Activated naive CD4-positive, alpha-beta T cell treated with anti-CD3 and anti-CD28 coated beads for 36 hours (primary cell): ENCODE data around the gene GPS1. TPM values are rescaled to one million over a fixed set of nuclear protein-coding genes. Genes with fewer than 3 reads are reported as not detected.

ENCODE experiments used
- CTCF ChIA-PET: fragments of 350-600 bp; sonication (Branson Sonifier 250); formaldehyde crosslinking; loops from one replicate; lab custom pipeline; 2021; ENCODE audit warnings: antibody characterized with exemption; lab: Charles Lee
- DNase-seq: peaks from one replicate; pipeline ENCODE4 v3.0.0-alpha.2; 2020
- H3K27ac Mint-ChIP-seq: one replicate; pipeline ENCODE4 v1.8.0; 2021; ENCODE audit warnings: mild to moderate bottlenecking, mixed read lengths
- H3K27me3 Mint-ChIP-seq: one replicate; pipeline ENCODE4 v1.8.0; 2021; ENCODE audit warnings: low read depth, mixed read lengths
- H3K36me3 Mint-ChIP-seq: one replicate; pipeline ENCODE4 v1.8.0; 2021; ENCODE audit warnings: low read depth, mixed read lengths
- H3K4me1 Mint-ChIP-seq: one replicate; pipeline ENCODE4 v1.8.0; 2021; ENCODE audit warnings: low read depth, mixed read lengths
- H3K4me3 Mint-ChIP-seq: one replicate; pipeline ENCODE4 v1.8.0; 2021; ENCODE audit warnings: mild to moderate bottlenecking, moderate library complexity, mixed read lengths
- H3K9me3 Mint-ChIP-seq: one replicate; pipeline ENCODE4 v1.8.0; 2021; ENCODE audit warnings: mixed read lengths
- intact Hi-C: fragments of 100-400 bp; cut with micrococcal nuclease; formaldehyde crosslinking; loops from one replicate; pipeline ENCODE4 v1.15.1; 2023
- total RNA-seq, 2 experiments: library from RNA; stranded (reverse); gene quantifications; one replicate each; pipeline ENCODE4 v1.2.3, GENCODE V29; 2021

Gene GPS1
- total RNA-seq, 2 experiments from 2014 or later, result 91.0 to 91.3 TPM

DNA sequence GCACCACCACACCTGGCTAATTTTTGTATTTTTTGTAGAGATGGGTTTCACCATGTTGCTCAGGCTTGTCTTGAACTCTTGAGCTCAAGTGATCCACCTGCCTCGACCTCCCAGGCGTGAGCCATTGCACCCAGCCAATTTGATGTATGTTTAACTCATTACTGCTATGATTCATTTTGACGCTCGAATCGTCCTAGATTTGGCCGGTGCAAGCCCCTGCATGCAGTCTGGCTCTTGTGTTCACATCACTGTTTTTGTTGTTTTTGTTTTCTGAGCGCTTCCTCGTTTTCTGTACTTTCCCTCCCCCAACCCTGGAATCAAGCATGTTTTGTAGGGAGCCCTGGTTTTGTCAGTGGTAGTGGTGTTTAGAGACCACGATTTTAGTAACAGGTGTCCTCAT lies 21.7 kb downstream of the GPS1 start:
- DNase-seq, result no peak
- intact Hi-C loops, result no loop called here

DNA sequence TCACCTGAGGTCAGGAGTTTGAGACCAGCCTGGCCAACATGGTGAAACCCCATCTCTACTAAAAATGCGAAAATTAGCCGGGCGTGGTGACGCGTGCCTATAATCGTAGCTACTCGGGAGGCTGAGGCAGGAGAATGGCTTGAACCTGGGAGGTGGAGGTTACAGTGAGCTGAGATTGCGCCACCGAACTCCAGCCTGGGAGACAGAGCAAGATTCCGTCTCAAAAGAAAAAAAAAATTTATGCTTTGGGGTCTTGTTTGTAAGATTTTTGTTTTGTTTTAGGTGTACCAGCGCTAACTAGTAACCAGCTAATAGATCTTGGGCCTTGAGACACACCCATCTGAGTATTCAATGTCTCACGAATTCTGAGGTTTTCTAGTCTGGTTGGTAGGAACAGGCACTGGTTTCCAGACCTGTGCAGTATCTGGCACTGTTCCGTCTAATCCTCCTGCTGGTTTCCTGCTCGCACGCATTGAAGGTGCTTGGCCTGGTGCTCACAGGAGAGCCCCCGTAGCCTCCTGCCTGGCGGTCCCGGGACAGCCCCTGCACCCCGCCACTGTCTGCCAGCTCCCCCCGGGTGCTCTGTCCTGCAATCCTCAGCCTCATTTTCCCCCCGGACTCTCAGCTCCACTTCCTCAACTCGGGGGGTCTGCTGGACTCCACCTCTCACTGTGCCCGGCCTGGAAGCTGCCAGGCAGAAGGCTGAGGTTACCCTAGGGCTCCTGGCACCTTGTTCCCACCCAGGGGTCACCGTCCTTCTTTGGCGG lies 24.5 kb downstream of the GPS1 start:
- H3K27me3 Mint-ChIP-seq, result no peaks in the 10 kb centered on the region
- CTCF ChIA-PET, result no interaction called here

More for the DNA sequence above, 21.7 kb downstream of the GPS1 start:
- CTCF ChIA-PET, result interaction anchor here (0.7 to 1.0 kb wide), 2 partner anchors 8 to 53 kb away, joined by 3 to 4 read pairs; partner anchors contain the start of gene DUS1L
- no peak overlapping the region for H3K27ac Mint-ChIP-seq
- H3K9me3 Mint-ChIP-seq, result no peaks in the 10 kb centered on the region
- no peaks in the 10 kb centered on the region for H3K27me3 Mint-ChIP-seq
- peaks cover 2% of the 10 kb centered on the region for H3K36me3 Mint-ChIP-seq
- H3K4me3 Mint-ChIP-seq, result no peak overlapping the region
- no peaks in the 10 kb centered on the region for H3K4me1 Mint-ChIP-seq

DNA sequence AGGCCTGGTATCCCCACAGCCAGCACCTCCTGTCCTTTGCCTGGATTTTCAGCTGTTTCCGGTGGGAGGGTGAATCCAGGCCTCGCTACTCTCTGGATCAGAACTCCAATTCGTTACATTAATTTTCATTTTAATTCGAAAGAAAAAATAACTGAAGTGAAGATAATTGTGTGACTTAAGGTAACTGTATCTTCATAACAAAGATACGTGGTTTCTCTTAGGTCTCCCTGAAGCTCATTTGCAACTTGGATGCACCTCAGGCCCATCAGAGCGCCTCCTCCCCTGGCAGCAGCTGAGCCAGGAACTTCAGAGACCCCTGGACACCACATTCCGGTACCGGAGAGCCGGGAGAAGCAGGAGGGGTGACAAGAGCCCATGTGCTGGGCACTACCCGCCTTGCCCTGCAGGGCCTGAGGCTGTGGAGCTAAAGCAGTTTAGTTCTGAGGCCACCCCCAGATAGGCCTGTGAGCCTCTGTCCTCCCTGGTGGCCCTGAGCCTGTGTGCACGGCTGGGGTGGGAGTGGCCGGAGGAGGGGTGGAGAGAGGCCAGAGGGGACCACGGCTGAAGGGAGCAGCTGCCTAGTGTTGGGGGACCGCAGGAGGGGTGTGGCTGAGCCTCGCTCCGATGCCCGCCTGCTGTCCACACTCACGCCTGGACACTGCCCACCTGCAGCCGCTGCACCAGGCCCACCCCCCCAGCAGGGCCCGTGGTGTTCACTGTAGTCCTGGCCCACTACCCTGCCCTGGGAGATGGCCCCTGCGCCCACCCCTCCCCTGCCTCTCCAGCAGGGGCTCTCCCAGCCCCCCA lies 25.3 kb downstream of the GPS1 start:
- Mint-ChIP-seq H3K27me3 (no peaks in the 10 kb centered on the region), H3K27ac (no peak overlapping the region), H3K4me3 (no peak overlapping the region), H3K9me3 (no peaks in the 10 kb centered on the region), H3K36me3 (peaks cover 15% of the 10 kb centered on the region), H3K4me1 (no peaks in the 10 kb centered on the region)
- no peak for DNase-seq
- intact Hi-C loops, result no loop called here
- CTCF ChIA-PET, result no interaction called here

More for the DNA sequence above, 24.5 kb downstream of the GPS1 start:
- DNase-seq, result no peak
- intact Hi-C loops, result no loop called here
- H3K4me1 Mint-ChIP-seq, result no peaks in the 10 kb centered on the region
- no peaks in the 10 kb centered on the region for H3K9me3 Mint-ChIP-seq
- peaks cover 13% of the 10 kb centered on the region for H3K36me3 Mint-ChIP-seq
- H3K4me3 Mint-ChIP-seq, result no peak overlapping the region
- no peak overlapping the region for H3K27ac Mint-ChIP-seq

DNA sequence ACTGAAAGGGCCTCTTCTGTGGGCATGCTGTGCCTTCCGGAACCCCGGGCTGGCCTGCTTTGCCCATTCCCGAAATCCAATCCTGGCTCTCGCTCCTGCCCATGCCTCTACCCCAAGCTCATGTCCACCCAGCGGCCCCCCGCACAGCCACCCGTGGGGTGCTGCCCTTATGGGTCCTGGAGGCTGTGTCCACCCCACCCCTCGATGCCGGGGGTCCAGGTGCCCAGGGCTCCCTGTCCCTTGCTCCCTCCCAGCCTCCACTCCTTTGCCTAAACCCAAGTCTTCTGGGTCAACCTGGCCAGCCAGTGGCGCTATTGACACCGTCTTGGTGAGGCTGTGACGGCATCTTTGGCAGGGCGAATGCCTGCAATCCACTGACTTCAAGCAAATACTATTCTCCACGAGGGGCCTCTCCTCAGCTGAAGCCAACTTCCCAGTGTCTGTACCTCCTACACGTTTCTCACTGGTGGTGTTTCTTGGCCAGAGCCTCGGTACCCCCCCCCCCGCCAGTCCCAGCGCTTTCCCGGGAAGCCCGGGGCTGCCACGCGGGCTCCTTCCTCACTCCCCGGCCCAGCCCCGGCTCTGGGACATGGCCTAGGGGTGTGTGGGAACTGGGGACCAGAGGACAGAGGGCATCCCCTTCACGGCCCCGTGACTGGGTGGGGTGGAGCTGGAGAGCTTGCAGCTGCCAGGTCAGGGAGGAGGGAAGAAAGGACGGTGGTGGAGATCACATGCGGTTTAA lies 26.1 kb downstream of the GPS1 start:
- intact Hi-C loops, result no loop called here
- no peak for DNase-seq
- Mint-ChIP-seq H3K27me3 (no peaks in the 10 kb centered on the region), H3K4me1 (no peaks in the 10 kb centered on the region), H3K9me3 (no peaks in the 10 kb centered on the region), H3K36me3 (peaks cover 19% of the 10 kb centered on the region), H3K4me3 (no peak overlapping the region), H3K27ac (no peak overlapping the region)
- CTCF ChIA-PET, result no interaction called here

DNA sequence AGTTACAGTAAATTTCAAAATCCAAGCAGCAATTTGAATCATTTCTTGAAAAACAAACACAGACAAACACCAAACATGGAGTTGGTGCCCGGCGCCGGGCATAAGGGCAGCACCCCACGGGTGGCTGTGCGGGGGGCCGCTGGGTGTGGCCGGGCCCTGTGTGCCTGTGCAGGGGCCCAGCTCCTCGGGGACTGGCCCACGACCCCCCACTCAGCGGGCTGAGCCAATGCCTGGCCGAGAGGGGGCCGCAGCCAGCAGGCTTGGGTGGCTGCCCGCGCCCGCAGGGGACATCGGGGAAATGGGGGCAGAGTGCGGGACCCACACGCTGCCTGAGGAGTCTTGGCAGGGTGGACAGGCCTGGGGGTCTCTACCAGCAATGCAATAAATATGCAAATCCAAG lies 26.7 kb downstream of the GPS1 start:
- CTCF ChIA-PET, result no interaction called here
- H3K9me3 Mint-ChIP-seq, result no peaks in the 10 kb centered on the region
- no peak overlapping the region for H3K27ac Mint-ChIP-seq
- DNase-seq, result no peak
- H3K4me1 Mint-ChIP-seq, result no peaks in the 10 kb centered on the region
- peaks cover 26% of the 10 kb centered on the region for H3K36me3 Mint-ChIP-seq
- no peaks in the 10 kb centered on the region for H3K27me3 Mint-ChIP-seq
- H3K4me3 Mint-ChIP-seq, result no peak overlapping the region
- intact Hi-C loops, result no loop called here

DNA sequence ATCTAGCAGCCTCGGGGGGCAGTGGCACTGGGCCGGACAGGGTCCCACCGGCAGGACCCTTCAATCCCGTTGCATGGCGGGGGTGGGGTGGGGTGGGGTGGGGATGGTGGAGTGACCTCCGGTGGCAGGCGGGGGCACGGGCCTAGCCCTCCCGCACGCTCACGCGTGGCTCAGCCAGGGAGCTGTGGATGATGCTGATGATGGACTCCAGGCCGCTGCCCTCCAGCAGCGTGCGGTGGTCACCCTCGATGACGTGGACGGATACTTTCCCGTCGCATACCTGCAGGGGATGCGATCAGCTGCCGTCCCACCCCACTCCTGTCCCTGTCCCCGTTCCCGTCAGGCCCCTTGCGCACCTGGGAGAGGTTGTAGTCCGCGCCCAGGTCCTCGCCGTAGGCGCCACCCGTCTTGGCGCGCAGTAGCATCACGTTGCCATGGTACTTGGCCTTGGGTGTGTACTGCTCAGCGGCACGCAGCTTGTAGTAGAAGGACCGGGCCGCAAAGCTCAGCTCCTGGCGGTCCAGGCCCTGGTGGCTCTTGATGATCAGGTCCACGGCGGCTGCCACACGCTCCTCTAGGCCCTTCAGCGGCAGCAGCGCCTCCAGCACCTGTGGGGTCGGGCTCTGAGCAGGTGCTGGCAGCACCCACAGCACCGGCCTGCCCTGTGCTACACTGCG lies 27.4 kb downstream of the GPS1 start:
- no peaks in the 10 kb centered on the region for H3K27me3 Mint-ChIP-seq
- H3K4me3 Mint-ChIP-seq, result no peak overlapping the region
- DNase-seq, result no peak
- CTCF ChIA-PET, result no interaction called here
- no peaks in the 10 kb centered on the region for H3K4me1 Mint-ChIP-seq
- no peak overlapping the region for H3K27ac Mint-ChIP-seq
- intact Hi-C loops, result no loop called here
- H3K36me3 Mint-ChIP-seq, result peaks cover 31% of the 10 kb centered on the region
- H3K9me3 Mint-ChIP-seq, result no peaks in the 10 kb centered on the region

DNA sequence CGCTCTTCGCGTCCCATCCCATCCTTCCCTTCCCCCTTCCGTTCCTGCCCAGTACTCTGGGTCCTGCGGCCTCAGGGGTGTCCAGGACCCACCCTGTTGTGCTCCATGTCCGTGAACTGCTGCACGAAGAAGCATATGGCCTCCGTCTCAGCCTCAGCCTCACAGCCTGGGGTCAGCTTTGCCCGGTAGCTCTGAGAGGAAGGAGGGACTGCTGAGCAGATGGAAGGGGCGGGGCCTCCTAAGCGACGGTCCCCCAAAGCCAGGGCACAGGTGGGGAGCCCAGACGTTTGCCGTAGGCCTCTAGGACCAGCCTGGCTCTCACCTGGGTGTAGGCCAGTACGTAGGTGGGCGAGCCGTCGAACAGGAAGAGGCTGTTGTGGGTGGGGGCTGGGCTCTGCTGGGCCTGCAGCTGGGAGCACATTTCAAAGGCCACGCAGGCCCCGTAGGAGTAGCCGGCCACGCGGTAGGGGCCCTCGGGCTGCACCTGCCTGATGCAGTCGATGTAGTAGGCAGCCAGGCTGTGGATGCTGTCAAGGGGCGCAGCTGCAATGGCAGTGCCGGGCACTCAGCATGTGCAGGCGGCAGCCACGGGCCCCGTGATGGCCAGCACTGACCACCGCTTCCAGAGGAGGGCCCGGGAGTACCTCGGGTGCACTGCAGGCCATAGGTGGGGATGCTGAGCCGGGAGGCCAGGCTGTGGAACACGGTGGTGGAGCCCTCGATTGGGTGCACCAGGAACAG lies 28.5 kb downstream of the GPS1 start:
- CTCF ChIA-PET, result no interaction called here
- Mint-ChIP-seq H3K4me1 (no peaks in the 10 kb centered on the region), H3K27me3 (no peaks in the 10 kb centered on the region)

DNA sequence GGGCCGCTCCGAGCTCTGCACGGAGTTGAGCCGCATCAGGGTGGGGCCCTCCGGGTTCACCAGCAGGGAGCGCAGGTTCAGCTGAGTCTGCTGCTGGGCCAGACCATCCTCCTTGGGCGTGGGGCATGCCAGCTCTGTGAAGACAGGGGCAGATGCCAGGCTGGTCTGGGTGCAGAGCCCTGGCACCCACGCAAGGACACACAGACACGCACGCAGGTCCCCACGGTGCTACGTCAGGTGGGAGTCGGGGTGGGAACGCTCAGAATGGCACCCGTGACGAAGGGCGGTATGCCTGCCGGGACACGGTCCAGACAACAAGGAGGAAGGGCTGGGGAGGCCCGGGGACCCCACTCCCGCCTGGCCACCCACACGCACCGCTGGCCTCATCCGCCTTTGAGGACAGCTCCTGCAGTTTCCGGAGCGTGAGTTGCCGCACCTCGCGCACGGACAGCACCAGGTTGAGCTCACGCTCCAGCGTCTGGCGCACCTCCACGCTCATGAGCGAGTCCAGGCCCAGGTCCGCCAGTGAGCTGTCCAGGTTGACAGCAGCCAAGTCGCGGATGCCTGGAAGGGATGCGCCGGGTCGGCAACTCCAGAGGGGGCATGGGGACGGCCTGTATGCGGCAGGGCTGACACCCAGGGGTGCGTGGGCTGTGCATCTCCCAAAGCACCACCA lies 29.2 kb downstream of the GPS1 start:
- CTCF ChIA-PET, result no interaction called here
- intact Hi-C loops, result no loop called here
- Mint-ChIP-seq H3K27me3 (no peaks in the 10 kb centered on the region), H3K27ac (no peak overlapping the region), H3K4me3 (no peak overlapping the region), H3K9me3 (no peaks in the 10 kb centered on the region), H3K4me1 (no peaks in the 10 kb centered on the region), H3K36me3 (peaks cover 34% of the 10 kb centered on the region)
- DNase-seq, result no peak

More for the DNA sequence above, 28.5 kb downstream of the GPS1 start:
- Mint-ChIP-seq H3K36me3 (peaks cover 34% of the 10 kb centered on the region), H3K4me3 (no peak overlapping the region), H3K9me3 (no peaks in the 10 kb centered on the region), H3K27ac (no peak overlapping the region)
- intact Hi-C loops, result no loop called here
- no peak for DNase-seq

DNA sequence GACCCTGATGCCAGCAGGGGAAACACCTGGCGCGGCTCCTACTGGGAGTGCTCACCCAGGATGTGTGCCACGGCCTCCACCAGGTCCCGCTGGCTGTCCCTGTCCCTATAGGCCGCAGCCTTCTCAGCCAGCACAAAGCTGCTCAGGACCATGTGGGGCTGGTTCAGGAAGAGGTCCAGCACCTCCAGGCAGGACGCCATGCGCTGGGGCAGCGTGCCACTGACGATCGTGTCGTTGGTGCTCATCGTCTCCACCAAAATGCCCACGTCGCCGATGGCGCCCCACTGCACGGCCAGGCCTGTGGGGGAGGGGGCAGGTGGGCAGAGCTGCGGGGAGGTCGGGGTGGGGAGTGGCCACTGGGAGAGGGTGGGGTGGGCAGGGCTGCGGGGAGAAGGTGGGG lies 29.8 kb downstream of the GPS1 start:
- peaks cover 34% of the 10 kb centered on the region for H3K36me3 Mint-ChIP-seq
- no peaks in the 10 kb centered on the region for H3K27me3 Mint-ChIP-seq
- no peak for DNase-seq
- no peaks in the 10 kb centered on the region for H3K9me3 Mint-ChIP-seq
- no peak overlapping the region for H3K27ac Mint-ChIP-seq
- H3K4me1 Mint-ChIP-seq, result no peaks in the 10 kb centered on the region
- no peak overlapping the region for H3K4me3 Mint-ChIP-seq
- intact Hi-C loops, result no loop called here
- CTCF ChIA-PET, result no interaction called here

DNA sequence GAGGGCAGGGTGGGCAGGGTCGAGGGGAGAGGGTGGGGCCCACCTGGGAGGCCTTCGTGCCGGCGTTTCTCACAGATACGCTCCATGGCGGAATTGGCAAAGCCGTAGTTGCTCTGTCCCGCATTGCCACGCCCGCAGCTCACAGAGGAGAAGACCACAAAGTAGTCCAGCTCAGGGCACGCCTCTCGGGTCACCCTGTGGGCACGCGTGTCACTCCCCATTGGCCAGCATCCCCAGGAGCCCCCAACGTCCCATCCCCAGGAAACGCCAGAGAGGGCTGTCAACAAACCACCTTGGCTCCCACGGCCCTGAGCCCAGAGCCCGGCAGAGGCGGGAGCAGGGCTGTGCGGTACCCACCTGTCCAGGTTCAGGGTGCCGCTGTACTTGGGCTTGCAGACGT lies 30.3 kb downstream of the GPS1 start:
- CTCF ChIA-PET, result no interaction called here

DNA sequence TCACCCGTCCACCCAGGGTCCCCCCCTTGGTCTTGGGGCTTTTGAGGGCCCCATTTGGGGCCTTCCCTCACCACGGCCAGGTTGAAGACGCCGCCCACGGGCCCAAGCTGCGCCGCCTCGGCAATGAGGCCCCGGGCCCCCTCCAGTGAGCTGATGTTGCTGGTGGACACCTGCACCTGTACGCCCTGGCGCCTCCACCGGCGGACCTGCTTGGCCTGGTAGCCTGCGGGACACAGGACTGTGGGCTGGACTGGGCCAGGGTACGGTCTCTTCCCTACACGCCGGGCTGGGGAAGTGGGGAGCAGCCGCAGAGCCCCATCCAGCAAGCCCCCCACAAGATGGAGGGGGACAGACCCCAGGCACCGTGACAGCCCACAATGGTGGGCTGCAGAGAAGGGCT lies 30.8 kb downstream of the GPS1 start:
- peaks cover 34% of the 10 kb centered on the region for H3K36me3 Mint-ChIP-seq
- no peak overlapping the region for H3K4me3 Mint-ChIP-seq
- no peaks in the 10 kb centered on the region for H3K4me1 Mint-ChIP-seq
- CTCF ChIA-PET, result no interaction called here
- no peaks in the 10 kb centered on the region for H3K27me3 Mint-ChIP-seq
- intact Hi-C loops, result no loop called here
- no peaks in the 10 kb centered on the region for H3K9me3 Mint-ChIP-seq
- DNase-seq, result no peak
- H3K27ac Mint-ChIP-seq, result no peak overlapping the region

More for the DNA sequence above, 30.3 kb downstream of the GPS1 start:
- no peaks in the 10 kb centered on the region for H3K4me1 Mint-ChIP-seq
- no peak for DNase-seq
- intact Hi-C loops, result no loop called here
- no peaks in the 10 kb centered on the region for H3K9me3 Mint-ChIP-seq
- no peak overlapping the region for H3K27ac Mint-ChIP-seq
- no peak overlapping the region for H3K4me3 Mint-ChIP-seq
- H3K36me3 Mint-ChIP-seq, result peaks cover 34% of the 10 kb centered on the region
- no peaks in the 10 kb centered on the region for H3K27me3 Mint-ChIP-seq
